Measurements from ENCODE around the gene EIF2B4.
"Not testable (repeated sequence)": the region's sequence is repeated elsewhere in the genome, so short reads cannot be mapped to it uniquely, and the experiment has no call there.

EIF2B4 gene

GRCh38 chr2:27335311-27335710, 34.8 kb downstream of the EIF2B4 start:
- no peak for DNase-seq

DNA sequence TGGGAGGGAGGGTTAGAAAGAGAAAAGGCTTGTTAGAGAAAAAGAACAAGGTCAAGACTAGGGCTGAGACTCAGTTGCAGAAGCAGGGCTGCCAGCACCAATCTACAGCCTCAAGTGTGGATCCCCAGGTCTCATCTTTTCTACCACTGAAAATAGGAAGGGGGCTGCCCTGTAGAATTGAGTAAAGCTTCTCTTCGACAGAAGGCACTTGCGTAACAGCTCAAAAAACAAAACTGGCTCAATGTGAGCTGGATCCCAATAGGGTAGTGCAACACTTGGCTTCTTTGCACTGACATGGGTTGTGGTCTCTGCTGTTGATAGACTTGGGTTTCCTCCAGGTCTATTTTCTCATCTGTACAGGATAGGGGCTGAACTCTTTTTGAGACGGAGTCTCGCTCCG, 45.4 kb downstream of the EIF2B4 start:
- DNase-seq, result no peak

- no peak for DNase-seq
Measured at GRCh38 chr2:27323596-27324285, 46.4 kb downstream of the EIF2B4 start.

DNA sequence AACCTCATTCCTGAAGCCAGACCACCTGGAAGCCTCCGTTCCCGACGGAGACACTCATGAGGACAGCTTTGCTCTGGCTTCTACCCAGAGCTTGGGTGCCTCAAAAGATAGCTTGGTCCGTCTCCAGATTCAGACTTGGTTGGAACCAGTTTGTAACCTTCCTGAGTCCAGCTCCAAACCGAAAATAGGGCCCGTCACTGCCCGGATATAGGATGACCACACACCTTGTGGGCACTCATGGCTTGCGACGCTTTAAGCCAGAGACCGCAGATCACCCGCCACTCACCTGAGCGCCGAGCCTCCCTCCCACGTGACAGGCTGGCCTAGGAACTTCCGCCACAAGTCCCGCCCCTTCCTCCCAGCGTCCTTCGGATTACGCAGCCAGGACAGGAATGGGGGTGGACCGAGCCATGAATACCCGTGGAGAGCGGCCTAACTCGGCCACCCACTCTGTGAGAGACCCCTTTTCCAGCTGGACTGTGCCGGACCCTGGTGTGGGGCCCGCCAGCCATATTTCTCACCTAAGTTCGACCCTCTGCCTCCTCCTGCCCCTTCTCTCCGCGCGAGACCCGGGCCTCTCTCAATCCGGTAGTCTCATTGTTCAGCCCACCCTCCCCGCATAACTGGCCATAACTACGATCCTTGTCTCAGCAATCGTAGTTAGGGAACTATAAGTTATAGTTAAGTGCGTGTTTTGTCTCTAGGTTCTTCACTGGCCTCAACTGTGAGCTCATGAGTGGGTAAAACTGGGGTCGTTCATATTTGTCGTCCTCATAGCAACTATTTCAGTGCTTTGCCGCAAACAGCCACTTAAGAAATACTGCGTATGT, 47.2 kb downstream of the EIF2B4 start, which contains the start of gene MPV17:
Gene MPV17 (minus strand): TSS at position 332 of the 830 bp plus-strand sequence. CDS start 580 bp downstream, outside the sequence.
- DNase-seq, result peak; percentile 91

- DNase-seq, result no peak
Measured at GRCh38 chr2:27322301-27322765, 47.8 kb downstream of the EIF2B4 start.

DNA sequence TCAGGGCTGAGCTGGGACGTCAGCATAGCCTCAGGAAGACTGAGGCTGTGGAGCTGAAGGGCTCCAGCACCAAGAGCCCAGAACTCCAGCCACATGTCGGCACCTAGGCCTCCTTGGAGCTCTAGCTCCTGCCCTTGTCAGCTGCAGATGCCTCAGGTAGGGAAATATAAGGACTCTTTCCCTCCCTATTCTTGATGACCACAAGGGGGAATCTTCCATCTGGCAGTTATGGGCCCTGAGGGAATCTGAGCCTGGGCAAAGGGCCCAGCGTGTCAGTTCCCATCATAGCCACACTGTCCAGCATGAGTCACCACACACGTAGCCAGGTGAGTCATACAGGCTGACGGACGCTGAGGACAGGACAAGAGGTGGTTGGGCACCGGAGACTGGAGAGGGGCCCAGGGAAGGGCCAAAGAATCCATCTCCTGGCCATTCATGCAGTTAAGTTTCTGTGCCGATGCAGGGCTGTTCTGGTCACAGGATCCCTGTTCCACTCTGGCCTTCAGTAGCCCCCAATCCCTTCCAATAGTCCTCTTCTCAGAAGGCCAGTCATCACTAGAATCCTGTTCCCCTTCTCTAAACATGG, 49.1 kb downstream of the EIF2B4 start:
- no peak for DNase-seq

DNA sequence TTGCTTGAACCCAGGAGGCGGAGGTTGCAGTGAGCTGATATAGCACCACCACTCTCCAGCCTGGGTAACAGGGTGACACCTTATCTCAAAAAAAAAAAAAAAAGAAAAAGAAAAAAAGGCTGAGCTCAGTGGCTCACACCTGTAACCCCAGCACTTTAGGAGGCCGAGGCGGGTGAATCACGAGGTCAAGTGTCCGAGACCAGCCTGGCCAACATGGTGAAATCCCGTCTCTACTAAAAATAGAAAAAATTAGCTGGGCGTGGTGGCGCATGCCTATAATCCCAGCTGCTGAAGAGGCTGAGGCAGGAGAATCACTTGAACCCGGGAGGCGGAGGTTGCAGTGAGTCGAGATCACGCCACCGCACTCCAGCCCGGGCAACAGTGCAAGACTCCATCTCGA, 50.3 kb downstream of the EIF2B4 start:
- DNase-seq, result not testable (repeated sequence)

- no peak for DNase-seq
Measured at GRCh38 chr2:27316655-27317412, 53.3 kb downstream of the EIF2B4 start.

DNA sequence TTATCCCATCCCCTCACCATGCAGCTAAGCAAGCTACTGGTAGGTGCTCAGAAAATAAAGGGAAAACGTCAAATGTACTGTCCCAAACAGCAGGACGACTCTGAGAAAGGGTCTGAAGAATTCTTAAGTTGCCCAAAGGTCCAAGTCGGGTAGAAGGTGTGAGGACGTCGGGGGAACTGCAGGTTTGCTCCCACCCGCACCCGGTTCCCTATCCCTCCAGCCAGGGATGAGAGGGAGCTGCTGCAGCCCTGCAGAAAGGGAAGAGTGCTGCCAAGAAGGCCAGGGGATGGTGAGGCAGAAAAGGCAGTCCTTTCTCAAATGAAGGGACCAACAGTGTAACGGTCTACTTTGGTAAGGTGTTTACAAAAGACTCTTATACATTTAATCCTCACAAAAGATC, 55.0 kb downstream of the EIF2B4 start:
- DNase-seq, result no peak

DNA sequence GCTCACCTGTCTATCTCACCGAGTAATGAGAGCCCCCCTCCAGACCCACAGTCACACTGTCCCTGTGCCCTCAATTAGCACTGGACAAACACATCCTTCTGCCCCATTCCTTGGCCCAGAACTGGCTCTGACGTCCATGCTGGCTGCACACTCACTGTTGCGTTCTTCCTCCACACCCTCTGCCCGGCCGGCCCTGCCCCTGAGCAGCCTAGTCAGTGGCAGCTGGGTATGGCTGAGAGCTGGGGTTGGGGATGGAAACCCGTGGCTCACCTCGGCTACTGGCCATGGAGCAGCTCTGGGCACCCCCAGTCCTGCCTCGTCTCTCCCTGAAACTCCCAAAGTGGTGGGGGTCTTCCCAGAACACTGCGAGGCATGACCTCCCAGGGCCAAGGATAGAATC, 55.4 kb downstream of the EIF2B4 start:
- DNase-seq, result no peak
